HEK293 (cell line): ENCODE data around the gene OR2K2.

Experiments
- CTCF ChIA-PET: fragments of 350-600 bp; formaldehyde crosslinking; extraction: SDS; loops from one replicate; lab custom pipeline; 2021; ENCODE audit warnings: antibody characterized with exemption; lab: Yijun Ruan, JAX
- POLR2A ChIA-PET: fragments of 300-600 bp; formaldehyde crosslinking; extraction: SDS; loops from one replicate; lab custom pipeline; 2020; ENCODE audit warnings: antibody characterized with exemption, inconsistent platforms; lab: Yijun Ruan, JAX
- H3K27ac ChIP-seq: fragments of 200-500 bp; sonication (Bioruptor generic); 2 replicates; pipeline ENCODE4 v1.5.1; 2014; ENCODE audit warnings: low read depth, low read length, control low read depth, inconsistent platforms; ENCODE audit errors: extremely low read depth
- H3K36me3 ChIP-seq, 2 experiments: fragments of 200-500 bp in 1 of 2; sonication (Bioruptor generic) in 1 of 2; 1 replicate in 1 of 2; 2 replicates in 1 of 2; pipeline ENCODE4 v1.5.1; 2014 to 2017; ENCODE audit warnings: inconsistent platforms in 2 of 2, low read length in 2 of 2; ENCODE audit not compliant: control insufficient read depth in 2 of 2, insufficient read depth in 1 of 2
- H3K4me1 ChIP-seq: fragments of 200-500 bp; sonication (Bioruptor generic); 2 replicates; pipeline ENCODE4 v1.5.1; 2014; ENCODE audit warnings: mild to moderate bottlenecking, low read length, inconsistent platforms; ENCODE audit not compliant: control insufficient read depth, insufficient read depth
- H3K4me3 ChIP-seq: 2 replicates; pipeline ENCODE4 v1.5.1; 2011; ENCODE audit warnings: low read depth, mild to moderate bottlenecking, control low read depth, low read length, moderate library complexity
- H3K9me3 ChIP-seq: fragments of 200-500 bp; sonication (Bioruptor generic); 2 replicates; pipeline ENCODE4 v1.5.1; 2014; ENCODE audit warnings: low read depth, low read length, inconsistent platforms; ENCODE audit not compliant: control insufficient read depth, insufficient read depth
- INSM2 ChIP-seq: fragments of 450-650 bp; formaldehyde crosslinking; IDR thresholded peaks from 2 replicates; pipeline ENCODE4 v1.5.1; 2016; ENCODE audit warnings: missing biosample characterization, missing genetic modification characterization
- MYNN ChIP-seq: fragments of 450-650 bp; formaldehyde crosslinking; IDR thresholded peaks from 2 replicates; pipeline ENCODE4 v1.5.1; 2016; ENCODE audit warnings: missing biosample characterization, missing genetic modification characterization, borderline replicate concordance
- MZF1 ChIP-seq: fragments of 450-650 bp; formaldehyde crosslinking; IDR thresholded peaks from 2 replicates; pipeline ENCODE4 v1.5.1; 2017; ENCODE audit warnings: missing biosample characterization, missing genetic modification characterization, borderline replicate concordance
- PRDM1 ChIP-seq: fragments of 450-650 bp; formaldehyde crosslinking; IDR thresholded peaks from 2 replicates; pipeline ENCODE4; 2016; ENCODE audit warnings: missing biosample characterization, missing genetic modification characterization
- TCF7L2 ChIP-seq: IDR thresholded peaks from 2 replicates; pipeline ENCODE4 v1.6.1; 2011; ENCODE audit warnings: low read depth, mild to moderate bottlenecking, inconsistent platforms, low read length, moderate library complexity, borderline replicate concordance
- WT1 ChIP-seq: fragments of 450-650 bp; formaldehyde crosslinking; IDR thresholded peaks from 2 replicates; pipeline ENCODE4 v1.5.1; 2016; ENCODE audit warnings: missing biosample characterization, missing genetic modification characterization
- ZFHX2 ChIP-seq: fragments of 450-650 bp; formaldehyde crosslinking; conservative IDR thresholded peaks from 2 replicates; pipeline ENCODE4 v1.5.1; 2016; ENCODE audit warnings: missing biosample characterization, missing genetic modification characterization
- ZIC2 ChIP-seq: fragments of 450-650 bp; formaldehyde crosslinking; IDR thresholded peaks from 2 replicates; pipeline ENCODE4 v1.5.1; 2016; ENCODE audit warnings: missing biosample characterization, missing genetic modification characterization
- ZNF16 ChIP-seq: fragments of 450-650 bp; formaldehyde crosslinking; IDR thresholded peaks from 2 replicates; pipeline ENCODE4 v1.5.1; 2016; ENCODE audit warnings: low read depth, missing biosample characterization, missing genetic modification characterization
- ZNF174 ChIP-seq: fragments of 450-650 bp; formaldehyde crosslinking; IDR thresholded peaks from 2 replicates; pipeline ENCODE4 v1.5.0; 2017; ENCODE audit warnings: missing biosample characterization, mild to moderate bottlenecking, missing genetic modification characterization
- ZNF2 ChIP-seq: fragments of 450-650 bp; formaldehyde crosslinking; IDR thresholded peaks from 2 replicates; pipeline ENCODE4 v1.5.1; 2016; ENCODE audit warnings: missing biosample characterization, missing genetic modification characterization
- ZNF302 ChIP-seq: fragments of 450-650 bp; formaldehyde crosslinking; IDR thresholded peaks from 2 replicates; pipeline ENCODE4 v1.5.1; 2016; ENCODE audit warnings: missing biosample characterization, missing genetic modification characterization, low read depth
- ZNF341 ChIP-seq: fragments of 450-650 bp; formaldehyde crosslinking; IDR thresholded peaks from 2 replicates; pipeline ENCODE4; 2016; ENCODE audit warnings: low read depth, missing biosample characterization, missing genetic modification characterization
- ZNF600 ChIP-seq: fragments of 450-650 bp; formaldehyde crosslinking; IDR thresholded peaks from 2 replicates; pipeline ENCODE4 v1.5.1; 2016; ENCODE audit warnings: missing biosample characterization, missing genetic modification characterization
- ZNF624 ChIP-seq: fragments of 450-650 bp; formaldehyde crosslinking; IDR thresholded peaks from 2 replicates; pipeline ENCODE4 v1.5.1; 2017; ENCODE audit warnings: missing biosample characterization, missing genetic modification characterization
- ZNF629 ChIP-seq: fragments of 450-650 bp; formaldehyde crosslinking; IDR thresholded peaks from 2 replicates; pipeline ENCODE4 v1.5.1; 2017; ENCODE audit warnings: missing biosample characterization, missing genetic modification characterization
- ZNF677 ChIP-seq: fragments of 450-650 bp; IDR thresholded peaks from 2 replicates; pipeline ENCODE4 v1.5.0; 2018; ENCODE audit warnings: missing biosample characterization, mild to moderate bottlenecking, missing genetic modification characterization, moderate library complexity
- TF ChIP-seq, protein P1 (sequence below): fragments of 450-650 bp; formaldehyde crosslinking; IDR thresholded peaks from 2 replicates; pipeline ENCODE4 v1.5.1; 2017; ENCODE audit warnings: missing biosample characterization, missing genetic modification characterization
- TF ChIP-seq, protein P2 (sequence below): fragments of 450-650 bp; formaldehyde crosslinking; conservative IDR thresholded peaks from 2 replicates; pipeline ENCODE4 v1.5.1; 2016; ENCODE audit warnings: low read depth, missing biosample characterization, missing genetic modification characterization
- TF ChIP-seq, protein P3 (sequence below): fragments of 450-650 bp; formaldehyde crosslinking; IDR thresholded peaks from 2 replicates; pipeline ENCODE4 v1.5.1; 2017; ENCODE audit warnings: missing biosample characterization, missing genetic modification characterization

Gene OR2K2

GRCh38 chr9:111287127-111287526, 42.9 kb downstream of the OR2K2 start:
- CTCF ChIA-PET = no interaction called here

GRCh38 chr9:111284703-111285102, 45.3 kb downstream of the OR2K2 start:
- Histone ChIP-seq H3K36me3 (no peaks in the 10 kb centered on the region), H3K9me3 (no peaks in the 10 kb centered on the region), H3K27ac (no peak overlapping the region), H3K4me3 (no peak overlapping the region), H3K4me1 (no peaks in the 10 kb centered on the region)
- TF ChIP-seq ZNF600 (no peak), ZNF341 (tag by site-specific recombination) (no peak), MZF1 (tag by site-specific recombination) (no peak), TCF7L2 (no peak), ZNF624 (no peak), PRDM1 (tag by site-specific recombination) (no peak), ZIC2 (no peak), ZNF302 (tag by site-specific recombination) (no peak), ZNF629 (tag by site-specific recombination) (no peak), ZNF677 (no peak), WT1 (no peak)
- TF ChIP-seq, protein P1, sequence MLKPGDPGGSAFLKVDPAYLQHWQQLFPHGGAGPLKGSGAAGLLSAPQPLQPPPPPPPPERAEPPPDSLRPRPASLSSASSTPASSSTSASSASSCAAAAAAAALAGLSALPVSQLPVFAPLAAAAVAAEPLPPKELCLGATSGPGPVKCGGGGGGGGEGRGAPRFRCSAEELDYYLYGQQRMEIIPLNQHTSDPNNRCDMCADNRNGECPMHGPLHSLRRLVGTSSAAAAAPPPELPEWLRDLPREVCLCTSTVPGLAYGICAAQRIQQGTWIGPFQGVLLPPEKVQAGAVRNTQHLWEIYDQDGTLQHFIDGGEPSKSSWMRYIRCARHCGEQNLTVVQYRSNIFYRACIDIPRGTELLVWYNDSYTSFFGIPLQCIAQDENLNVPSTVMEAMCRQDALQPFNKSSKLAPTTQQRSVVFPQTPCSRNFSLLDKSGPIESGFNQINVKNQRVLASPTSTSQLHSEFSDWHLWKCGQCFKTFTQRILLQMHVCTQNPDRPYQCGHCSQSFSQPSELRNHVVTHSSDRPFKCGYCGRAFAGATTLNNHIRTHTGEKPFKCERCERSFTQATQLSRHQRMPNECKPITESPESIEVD = no peak
- TF ChIP-seq, protein P2, sequence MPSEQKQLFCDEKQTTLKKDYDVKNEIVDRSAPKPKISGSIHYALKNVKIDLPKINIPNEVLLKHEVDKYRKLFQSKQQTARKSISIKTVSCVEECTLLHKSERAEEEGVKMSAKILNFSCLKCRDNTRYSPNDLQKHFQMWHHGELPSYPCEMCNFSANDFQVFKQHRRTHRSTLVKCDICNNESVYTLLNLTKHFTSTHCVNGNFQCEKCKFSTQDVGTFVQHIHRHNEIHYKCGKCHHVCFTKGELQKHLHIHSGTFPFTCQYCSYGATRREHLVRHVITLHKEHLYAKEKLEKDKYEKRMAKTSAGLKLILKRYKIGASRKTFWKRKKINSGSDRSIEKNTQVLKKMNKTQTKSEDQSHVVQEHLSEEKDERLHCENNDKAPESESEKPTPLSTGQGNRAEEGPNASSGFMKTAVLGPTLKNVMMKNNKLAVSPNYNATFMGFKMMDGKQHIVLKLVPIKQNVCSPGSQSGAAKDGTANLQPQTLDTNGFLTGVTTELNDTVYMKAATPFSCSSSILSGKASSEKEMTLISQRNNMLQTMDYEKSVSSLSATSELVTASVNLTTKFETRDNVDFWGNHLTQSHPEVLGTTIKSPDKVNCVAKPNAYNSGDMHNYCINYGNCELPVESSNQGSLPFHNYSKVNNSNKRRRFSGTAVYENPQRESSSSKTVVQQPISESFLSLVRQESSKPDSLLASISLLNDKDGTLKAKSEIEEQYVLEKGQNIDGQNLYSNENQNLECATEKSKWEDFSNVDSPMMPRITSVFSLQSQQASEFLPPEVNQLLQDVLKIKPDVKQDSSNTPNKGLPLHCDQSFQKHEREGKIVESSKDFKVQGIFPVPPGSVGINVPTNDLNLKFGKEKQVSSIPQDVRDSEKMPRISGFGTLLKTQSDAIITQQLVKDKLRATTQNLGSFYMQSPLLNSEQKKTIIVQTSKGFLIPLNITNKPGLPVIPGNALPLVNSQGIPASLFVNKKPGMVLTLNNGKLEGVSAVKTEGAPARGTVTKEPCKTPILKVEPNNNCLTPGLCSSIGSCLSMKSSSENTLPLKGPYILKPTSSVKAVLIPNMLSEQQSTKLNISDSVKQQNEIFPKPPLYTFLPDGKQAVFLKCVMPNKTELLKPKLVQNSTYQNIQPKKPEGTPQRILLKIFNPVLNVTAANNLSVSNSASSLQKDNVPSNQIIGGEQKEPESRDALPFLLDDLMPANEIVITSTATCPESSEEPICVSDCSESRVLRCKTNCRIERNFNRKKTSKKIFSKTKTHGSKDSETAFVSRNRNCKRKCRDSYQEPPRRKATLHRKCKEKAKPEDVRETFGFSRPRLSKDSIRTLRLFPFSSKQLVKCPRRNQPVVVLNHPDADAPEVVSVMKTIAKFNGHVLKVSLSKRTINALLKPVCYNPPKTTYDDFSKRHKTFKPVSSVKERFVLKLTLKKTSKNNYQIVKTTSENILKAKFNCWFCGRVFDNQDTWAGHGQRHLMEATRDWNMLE (tag by site-specific recombination) = no peak
- CTCF ChIA-PET = no interaction called here
- POLR2A ChIA-PET = no interaction called here

More at GRCh38 chr9:111287127-111287526, 42.9 kb downstream of the OR2K2 start:
- Histone ChIP-seq H3K9me3 (no peaks in the 10 kb centered on the region), H3K4me3 (no peak overlapping the region), H3K36me3 (no peaks in the 10 kb centered on the region)
- TF ChIP-seq ZNF2 (no peak), MYNN (tag by site-specific recombination) (no peak), INSM2 (no peak), ZNF174 (no peak), ZFHX2 (no peak), ZNF16 (no peak)
- TF ChIP-seq, protein P3, sequence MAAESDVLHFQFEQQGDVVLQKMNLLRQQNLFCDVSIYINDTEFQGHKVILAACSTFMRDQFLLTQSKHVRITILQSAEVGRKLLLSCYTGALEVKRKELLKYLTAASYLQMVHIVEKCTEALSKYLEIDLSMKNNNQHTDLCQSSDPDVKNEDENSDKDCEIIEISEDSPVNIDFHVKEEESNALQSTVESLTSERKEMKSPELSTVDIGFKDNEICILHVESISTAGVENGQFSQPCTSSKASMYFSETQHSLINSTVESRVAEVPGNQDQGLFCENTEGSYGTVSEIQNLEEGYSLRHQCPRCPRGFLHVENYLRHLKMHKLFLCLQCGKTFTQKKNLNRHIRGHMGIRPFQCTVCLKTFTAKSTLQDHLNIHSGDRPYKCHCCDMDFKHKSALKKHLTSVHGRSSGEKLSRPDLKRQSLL (tag by site-specific recombination) = no peak
- TF ChIP-seq, all 188 proteins: peak for 0
- Histone ChIP-seq H3K27ac (no peak overlapping the region), H3K4me1 (no peaks in the 10 kb centered on the region)
- POLR2A ChIA-PET = no interaction called here
